Measurements from ENCODE around the gene MICALL1.
"Not testable (repeated sequence)": the region's sequence is repeated elsewhere in the genome, so short reads cannot be mapped to it uniquely, and the experiment has no call there.

Gene MICALL1

GRCh38 chr22:37926771-37927636 lies 20.9 kb downstream of the MICALL1 start:
- DNase-seq (ENCODE audit: low read depth in 2 of 2), result no peak

- no peak for DNase-seq (ENCODE audit: low read depth in 2 of 2)
Measured at GRCh38 chr22:37927637-37927936, 21.5 kb downstream of the MICALL1 start.

DNA sequence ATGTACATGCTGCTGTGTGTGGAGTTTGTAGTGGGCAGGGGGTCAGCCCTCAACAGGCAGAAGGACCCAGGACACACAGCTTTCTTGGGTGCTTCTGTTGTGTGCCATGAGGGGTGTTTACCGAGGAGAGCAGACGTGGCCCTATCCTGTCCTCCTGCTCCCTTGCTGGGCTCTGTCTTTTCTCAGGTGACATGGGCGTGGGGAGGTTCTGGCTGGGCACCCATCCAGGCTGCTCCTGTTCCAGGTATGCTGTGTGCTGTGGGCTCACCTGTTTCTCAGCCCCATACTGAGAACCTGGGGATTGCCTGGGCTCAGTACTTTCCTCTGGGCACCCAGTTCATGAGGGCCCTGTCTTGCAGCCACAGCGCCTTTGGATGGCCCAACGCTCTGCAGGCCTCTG lies 23.3 kb downstream of the MICALL1 start:
- no peak for DNase-seq (ENCODE audit: low read depth in 2 of 2)

- no peak for DNase-seq (ENCODE audit: low read depth in 2 of 2)
Measured at GRCh38 chr22:37930270-37930951, 24.3 kb downstream of the MICALL1 start.

DNA sequence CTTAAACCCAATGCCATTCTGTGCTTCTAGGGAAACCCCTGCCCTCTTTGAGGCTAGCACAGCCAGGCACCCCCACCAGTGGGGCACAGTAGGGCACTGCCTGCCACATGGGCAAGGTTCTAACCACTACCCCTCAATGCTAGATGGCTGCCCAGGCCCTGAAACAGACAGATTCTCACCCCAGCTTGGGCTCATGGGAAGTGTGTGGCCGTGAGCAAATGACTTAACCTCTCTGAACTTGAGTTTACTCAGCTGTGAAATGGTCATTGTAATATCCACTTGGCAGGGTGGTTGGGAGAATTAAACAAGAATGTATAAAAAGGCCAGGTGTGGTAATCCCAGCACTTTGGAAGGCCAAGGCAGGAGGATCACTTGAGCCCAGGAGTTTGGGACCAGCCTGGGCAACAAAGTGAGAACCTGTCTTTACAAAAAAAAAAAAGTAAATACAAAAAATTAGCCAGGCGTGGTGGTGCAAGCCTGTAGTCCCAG lies 24.9 kb downstream of the MICALL1 start:
- DNase-seq (ENCODE audit: low read depth in 2 of 2), result no peak

GRCh38 chr22:37931893-37932389 lies 25.8 kb downstream of the MICALL1 start:
- no peak for DNase-seq (ENCODE audit: low read depth in 2 of 2)

- DNase-seq (ENCODE audit: low read depth in 2 of 2), result no peak
Measured at GRCh38 chr22:37932401-37932800, 26.3 kb downstream of the MICALL1 start.

GRCh38 chr22:37932821-37933578 lies 26.9 kb downstream of the MICALL1 start:
- no peak for DNase-seq (ENCODE audit: low read depth in 2 of 2)

GRCh38 chr22:37933711-37934376 lies 27.7 kb downstream of the MICALL1 start:
- DNase-seq (ENCODE audit: low read depth in 2 of 2), result peak; percentile 74 to 78

DNA sequence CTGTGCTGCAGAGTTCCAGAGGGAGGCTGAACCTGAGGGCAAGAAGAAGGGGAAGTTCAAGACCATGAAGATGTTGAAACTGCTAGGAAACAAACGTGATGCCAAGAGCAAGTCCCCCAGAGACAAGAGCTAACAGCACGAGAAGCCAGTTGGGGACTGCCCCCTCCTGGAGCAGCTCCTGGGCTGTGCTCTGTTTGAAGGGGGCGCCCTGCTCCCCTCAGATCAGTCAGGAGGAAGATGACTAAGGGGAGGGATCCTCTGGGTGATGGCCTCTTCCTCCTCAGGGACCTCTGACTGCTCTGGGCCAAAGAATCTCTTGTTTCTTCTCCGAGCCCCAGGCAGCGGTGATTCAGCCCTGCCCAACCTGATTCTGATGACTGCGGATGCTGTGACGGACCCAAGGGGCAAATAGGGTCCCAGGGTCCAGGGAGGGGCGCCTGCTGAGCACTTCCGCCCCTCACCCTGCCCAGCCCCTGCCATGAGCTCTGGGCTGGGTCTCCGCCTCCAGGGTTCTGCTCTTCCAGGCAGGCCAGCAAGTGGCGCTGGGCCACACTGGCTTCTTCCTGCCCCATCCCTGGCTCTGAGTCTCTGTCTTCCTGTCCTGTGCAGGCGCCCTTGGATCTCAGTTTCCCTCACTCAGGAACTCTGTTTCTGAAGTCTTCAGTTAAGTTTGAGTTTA lies 34.7 kb downstream of the MICALL1 start:
- no peak for DNase-seq (ENCODE audit: low read depth in 2 of 2)

GRCh38 chr22:37942133-37942532 lies 36.0 kb downstream of the MICALL1 start:
- DNase-seq (ENCODE audit: low read depth in 2 of 2), result no peak

DNA sequence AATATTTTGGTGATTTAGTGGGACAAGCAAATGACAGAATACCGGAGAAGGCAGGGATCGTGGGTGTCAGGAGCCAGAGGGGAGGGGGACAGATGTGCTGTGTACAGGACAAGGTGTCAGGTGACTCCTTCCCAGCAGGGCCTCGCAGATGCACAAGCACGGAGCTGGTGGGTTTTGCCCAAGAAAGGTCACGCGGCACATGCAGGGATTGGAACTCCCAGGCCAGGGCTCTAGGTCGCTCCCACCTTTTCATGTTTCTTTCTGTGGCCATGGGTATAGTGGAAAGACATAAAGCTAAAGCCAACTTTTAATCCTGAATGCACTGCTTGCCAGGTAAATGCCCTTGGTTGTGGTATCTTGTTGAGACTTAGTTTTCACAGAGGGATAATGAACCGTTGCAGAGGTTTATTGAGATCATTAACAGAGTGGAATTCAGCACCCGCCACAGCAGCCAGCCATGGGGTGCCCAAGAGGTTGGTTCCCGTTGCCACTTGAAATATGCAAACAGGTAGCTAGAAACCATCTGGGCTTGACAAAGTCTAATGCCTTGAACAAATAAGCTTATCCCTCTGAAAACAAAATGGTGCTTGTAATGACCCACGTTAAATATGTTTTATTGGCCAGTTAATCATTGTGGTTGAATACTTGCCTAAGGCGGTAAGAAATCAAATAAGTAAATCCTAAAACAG lies 37.2 kb downstream of the MICALL1 start:
- DNase-seq (ENCODE audit: low read depth in 2 of 2), result no peak

- no peak for DNase-seq (ENCODE audit: low read depth in 2 of 2)
Measured at GRCh38 chr22:37943825-37944198, 37.7 kb downstream of the MICALL1 start.

DNA sequence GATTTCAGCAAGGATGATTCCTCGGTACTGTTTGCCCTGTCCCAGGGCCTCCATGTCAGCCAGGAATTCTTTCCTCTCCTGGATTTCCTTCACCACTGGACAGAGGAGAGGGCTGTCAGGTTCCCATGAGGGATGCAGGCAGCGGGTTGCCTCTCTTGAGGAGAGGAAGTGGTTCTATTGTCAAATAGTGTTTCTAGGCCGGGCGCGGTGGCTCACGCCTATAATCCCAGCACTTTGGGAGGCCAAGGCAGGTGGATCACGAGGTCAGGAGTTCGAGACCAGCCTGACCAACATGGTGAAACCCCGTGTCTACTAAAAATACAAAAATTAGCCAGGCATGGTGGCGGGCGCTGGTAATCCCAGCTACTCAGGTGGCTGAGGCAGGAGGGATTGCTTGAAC lies 38.3 kb downstream of the MICALL1 start:
- DNase-seq (ENCODE audit: low read depth in 2 of 2), result not testable (repeated sequence)

DNA sequence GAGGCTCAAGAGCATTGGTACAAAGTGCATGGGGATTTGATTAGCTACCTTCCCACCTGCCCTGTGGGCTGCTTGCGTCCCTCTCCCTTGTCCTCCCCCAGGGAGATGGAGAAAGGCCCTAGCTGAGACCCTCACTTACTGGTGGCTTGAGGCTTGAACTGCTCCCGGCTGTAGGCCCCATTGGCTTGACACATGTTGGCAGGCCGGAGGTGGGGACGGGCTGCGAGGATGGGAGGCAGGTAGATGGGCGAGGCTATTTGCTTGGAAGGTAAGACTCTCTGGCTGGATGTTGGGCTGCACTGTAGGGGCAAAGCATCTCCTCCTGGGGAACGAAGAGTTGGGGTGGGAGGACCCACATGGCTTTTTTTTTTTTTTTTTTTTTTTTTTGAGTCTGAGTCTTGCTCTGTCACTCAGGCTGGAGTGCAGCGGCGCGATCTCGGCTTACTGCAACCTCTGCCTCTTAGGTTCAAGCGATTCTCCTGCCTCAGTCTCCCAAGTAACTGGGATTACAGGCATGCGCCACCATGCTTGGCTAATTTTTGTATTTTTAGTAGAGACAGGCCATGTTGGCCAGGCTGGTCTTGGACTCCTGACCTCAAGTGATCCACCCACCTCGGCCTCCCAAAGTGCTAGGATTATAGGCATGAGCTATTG lies 41.2 kb downstream of the MICALL1 start:
- DNase-seq (ENCODE audit: low read depth in 2 of 2), result not testable (repeated sequence)

GRCh38 chr22:37951305-37951704 lies 45.2 kb downstream of the MICALL1 start:
- no peak for DNase-seq (ENCODE audit: low read depth in 2 of 2)

DNA sequence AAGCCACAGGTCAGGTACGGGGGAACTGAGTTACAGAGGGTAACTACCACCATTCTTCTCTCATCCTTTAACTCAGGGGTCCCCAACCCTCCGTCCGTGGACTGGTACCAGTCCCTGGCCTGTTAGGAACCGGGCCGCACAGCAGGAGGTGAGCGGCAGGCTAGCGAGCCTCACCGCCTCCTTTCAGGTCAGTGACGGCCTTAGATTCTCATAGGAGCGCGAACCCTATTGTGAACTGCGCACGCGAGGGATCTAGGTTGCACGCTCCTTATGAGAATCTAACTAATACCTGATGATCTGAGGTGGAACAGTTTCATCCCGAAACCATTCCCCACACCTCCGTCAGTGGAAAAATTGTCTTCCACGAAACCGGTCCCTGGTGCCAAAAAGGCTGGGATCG lies 46.5 kb downstream of the MICALL1 start:
- DNase-seq (ENCODE audit: low read depth in 2 of 2), result not testable (repeated sequence)

DNA sequence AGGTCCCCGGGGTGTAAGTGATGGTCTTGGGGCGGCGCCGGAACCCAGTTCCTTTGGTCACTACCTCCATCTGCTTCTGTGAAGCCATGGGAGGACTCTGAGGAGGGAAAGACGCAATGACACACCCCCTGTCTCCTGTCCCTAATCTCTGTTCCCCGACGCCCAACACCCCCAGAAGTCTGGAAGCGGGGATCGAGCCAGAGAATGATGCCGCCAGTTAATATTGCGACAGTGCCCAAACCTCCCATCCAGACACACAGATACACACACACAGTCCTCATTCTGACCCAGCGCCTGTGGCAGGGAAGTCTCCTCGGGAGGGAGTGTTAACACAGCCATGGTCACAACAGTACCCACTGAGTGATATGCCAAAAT lies 47.0 kb downstream of the MICALL1 start:
- no peak for DNase-seq (ENCODE audit: low read depth in 2 of 2)

- peak; percentile 91 for DNase-seq (ENCODE audit: low read depth in 2 of 2)
Measured at GRCh38 chr22:37953437-37954179, 47.5 kb downstream of the MICALL1 start, which contains the start of the genes C22orf23 and POLR2F. TSS of gene C22orf23 (minus strand) at chr22:37953601. CDS start at chr22:37953149, 452 bp downstream. TSS of gene POLR2F (plus strand) at chr22:37953699. CDS start at chr22:37953788, 89 bp downstream.
